HG02623 (cell line): Measurements from ENCODE around the gene POLR2M.

Source experiments
- ATAC-seq: cut with Tn5 transposase; IDR thresholded peaks from one replicate; pipeline ENCODE4 v1.9.1; 2021; ENCODE audit warnings: moderate library complexity; ENCODE audit not compliant: unreplicated experiment

The POLR2M gene

DNA sequence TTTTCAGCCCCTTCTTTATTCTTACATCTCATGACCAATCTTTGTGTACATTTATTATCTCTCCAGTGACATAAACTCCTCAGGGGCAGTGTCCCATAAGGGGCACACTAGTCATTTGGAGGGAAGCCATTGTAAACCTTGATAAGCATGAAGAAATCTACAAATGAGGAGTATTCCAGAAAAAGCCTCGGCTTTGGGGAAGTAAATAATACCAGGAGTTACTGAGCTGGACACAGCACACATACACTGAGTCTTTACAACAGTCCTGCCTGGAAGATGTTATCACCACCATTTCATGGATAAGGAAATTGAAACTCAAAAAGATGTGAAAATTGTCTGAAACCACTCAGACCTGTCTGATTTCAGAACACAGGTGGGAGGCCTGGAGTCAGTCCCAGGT is 15.4 kb upstream of the POLR2M start:
- no peak for ATAC-seq

DNA sequence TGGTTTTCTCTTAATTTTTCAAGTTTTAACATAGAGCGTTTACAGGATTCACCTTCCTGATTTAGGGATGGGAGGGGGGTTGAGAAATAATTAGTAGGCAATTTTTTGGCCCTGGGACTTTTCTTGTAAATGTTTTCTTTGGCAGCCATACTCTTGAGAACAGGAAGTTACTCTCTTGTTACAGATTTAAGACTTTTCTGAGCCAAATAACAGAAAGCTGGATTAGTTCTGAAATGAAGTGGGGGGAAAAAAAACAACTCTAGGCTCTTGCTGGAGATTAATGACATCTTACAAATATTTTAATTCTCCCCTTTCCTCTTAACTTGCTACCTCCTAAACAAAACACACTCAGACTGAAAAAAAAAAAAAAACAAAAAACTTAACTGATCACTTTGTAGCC is 13.8 kb upstream of the POLR2M start:
- ATAC-seq: no peak

DNA sequence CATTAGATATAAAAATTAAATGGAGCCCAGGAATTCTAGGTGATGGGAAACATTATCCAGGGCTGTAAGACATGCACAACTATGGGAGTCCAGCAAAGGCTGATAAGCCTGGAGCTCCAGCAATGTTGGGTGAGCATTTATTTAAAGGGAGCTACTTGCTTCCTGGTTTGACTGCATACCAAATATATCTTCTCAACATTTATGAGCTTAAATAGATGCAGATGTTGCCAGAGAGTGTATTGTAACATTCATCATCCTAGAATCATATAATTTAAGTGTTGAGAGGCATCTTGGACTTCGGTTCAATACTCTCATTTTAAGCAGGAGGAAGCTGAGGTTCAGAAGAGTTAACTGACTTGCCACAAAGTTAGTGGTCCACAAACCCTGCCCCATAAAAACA is 12.2 kb upstream of the POLR2M start:
- no peak for ATAC-seq

DNA sequence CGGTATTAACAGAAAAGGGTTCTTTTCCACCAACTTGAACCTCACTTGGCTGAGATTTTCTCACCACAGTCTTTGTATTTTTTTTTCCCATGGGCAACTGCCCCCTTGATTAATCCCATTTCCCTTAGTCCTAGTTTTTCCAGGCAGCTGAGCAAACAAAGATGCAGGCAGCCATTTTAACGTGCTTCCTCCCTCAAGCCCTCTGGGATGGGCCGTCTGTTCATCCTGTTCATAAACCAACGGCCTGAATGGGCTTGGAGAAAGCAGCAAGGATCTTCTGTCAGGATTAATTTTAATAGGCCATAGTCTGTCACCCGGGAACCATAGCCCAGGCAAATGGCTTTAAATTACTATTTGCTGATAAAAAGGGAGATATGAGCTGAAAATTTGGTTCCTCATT is 10.4 kb upstream of the POLR2M start:
- no peak for ATAC-seq

DNA sequence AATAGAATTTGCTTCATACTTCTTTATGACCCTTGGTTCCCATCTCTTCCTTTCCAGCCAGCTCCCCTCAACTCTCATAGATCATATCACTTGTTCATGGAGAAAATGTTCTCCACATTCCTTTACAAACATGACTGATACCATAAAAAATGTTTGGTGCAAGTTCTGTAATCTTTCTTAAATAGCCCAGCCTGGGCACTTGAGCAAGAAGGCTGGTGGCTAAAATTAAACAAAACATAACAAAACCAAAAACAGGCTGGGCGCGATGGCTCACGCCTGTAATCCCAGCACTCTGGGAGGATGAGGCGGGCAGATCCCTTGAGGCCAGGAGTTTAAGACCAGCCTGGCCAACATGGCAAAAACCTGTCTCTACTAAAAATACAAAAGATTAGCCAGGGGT is 8.9 kb upstream of the POLR2M start:
- no peak for ATAC-seq

DNA sequence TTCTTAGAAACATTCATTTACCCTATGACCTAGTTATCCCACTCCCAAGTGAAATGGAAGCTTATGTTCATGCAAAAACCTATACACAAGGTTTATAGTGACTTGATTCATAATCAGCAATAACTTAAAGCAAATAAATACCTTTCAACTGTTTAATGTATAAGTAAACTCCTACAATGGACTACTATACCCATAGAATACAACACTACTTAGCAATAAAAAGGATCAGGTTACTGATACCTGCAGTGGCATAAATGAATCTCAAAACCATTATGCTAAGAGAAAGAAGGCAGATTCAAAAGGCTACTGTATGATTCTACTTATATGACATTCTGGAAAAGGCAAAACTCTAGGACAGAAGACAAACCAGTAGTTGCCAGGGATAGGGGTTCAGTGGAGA is 8.3 kb upstream of the POLR2M start:
- ATAC-seq: no peak

- no peak for ATAC-seq
Measured at GRCh38 chr15:57698991-57699390, 7.5 kb upstream of the POLR2M start.

- ATAC-seq: no peak
Measured at GRCh38 chr15:57703387-57703786, 3.1 kb upstream of the POLR2M start.

- no peak for ATAC-seq
Measured at GRCh38 chr15:57704441-57704840, 2.1 kb upstream of the POLR2M start.

DNA sequence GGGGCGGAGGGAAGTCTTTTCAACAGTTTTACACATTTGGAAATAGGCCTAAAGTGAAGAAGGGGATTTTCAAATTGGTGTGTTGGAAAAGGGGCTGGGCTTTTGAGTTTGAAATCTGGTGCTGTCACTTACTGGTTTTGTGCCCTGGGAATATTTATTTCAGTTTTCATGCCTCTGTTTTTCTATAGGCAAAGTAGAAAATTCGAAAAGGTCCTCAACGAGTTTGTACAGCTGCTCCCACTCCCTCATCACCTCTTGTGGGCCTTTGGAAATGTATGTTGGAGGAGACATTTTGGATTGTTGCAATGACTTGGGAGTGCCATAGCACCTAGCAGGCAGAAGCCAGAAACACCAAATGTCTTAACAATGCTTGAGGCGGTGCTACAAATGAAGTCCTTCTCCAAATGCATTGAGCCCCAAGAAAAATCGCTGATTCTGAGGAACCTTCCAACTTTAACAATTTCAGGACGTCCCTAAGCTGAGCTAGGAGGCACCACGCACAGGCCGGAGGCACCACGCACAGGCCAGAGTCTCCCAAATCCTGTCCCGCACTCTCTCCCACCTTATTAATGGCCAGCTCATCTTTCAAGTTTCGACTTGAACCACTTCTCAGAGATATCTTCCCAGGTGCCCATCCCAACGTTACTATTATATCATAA is 639 bp upstream of the POLR2M start:
- ATAC-seq: no peak

DNA sequence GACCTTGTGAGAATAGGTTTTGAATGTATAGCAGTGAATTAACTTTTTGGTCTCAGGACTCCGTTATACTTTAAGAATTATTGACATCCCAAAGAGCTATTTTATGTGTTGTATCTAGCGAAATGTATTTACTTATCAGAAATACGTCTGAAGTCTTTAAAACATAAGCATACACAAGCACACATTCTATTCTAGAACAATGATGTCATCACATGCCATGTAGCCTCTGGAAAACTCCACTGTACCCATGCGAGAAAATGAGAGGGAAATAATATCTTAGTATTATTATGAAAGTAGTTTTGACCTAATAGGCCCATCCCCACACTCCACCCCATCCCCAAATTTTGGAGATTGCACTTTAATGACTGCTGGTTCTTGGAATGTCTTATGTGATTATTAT is 1.5 kb downstream of the POLR2M start:
- no peak for ATAC-seq

DNA sequence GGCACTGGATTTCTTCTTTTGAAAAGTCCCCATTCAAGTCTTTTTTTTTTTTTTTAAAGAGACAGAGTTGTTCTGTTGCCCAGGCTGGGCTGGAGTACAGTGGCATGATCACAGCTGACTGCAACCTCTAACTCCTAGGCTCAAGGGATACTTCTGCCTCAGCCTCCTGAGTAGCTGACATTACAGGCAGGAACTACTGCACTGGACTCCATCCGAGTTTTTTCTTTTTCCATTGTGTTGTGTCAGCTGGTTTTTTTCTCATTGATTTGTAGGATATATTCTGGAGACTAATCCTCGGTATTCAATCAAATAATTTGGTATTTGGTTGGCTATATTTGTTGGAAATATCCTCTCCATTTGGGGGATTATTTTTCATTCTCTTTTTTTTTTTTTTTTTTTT is 11.8 kb downstream of the POLR2M start:
- ATAC-seq: no peak

- no peak for ATAC-seq
Measured at GRCh38 chr15:57720867-57721266, 14.4 kb downstream of the POLR2M start.

GRCh38 chr15:57726411-57726810 is 19.9 kb downstream of the POLR2M start:
- ATAC-seq: no peak

DNA sequence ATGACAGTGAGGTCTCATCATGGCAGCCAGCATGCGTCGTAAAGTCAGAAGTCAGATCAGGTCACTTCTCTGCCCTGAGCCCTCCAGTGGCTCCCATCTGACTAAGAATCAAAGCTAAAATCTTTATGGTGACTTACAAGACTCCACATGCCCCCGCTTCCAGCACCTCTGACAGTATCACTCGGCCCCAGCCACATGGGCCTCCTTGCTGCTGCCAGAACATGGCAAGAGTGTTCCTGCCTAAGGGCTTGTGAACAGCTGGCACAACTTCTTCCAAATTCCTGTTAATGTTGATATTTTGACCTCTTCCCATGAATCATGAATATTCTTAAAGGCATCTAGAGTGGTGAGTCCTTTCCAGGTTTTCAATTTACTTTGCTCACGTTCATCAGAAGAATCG is 20.5 kb downstream of the POLR2M start:
- no peak for ATAC-seq

- no peak for ATAC-seq
Measured at GRCh38 chr15:57728436-57728835, 21.9 kb downstream of the POLR2M start.

DNA sequence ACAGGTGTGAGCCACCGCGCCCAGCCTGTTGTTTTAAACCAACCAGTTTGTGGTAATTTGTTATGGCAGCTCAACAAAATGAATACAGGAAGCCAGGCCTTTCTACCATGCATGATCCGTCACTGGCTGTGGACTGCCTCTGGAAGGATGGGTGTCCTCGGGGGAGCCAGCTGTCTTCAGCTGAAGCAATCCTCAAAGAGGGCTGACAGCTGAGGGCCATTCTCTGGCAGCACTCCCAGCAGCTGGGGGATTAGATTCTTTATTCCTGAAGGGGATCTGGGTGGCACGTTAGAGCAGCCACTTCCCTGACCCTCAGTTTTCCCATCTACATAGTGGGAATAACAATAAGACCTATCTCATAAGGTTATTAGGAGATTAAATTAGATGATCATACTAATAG is 24.4 kb downstream of the POLR2M start:
- no peak for ATAC-seq

GRCh38 chr15:57731530-57732103 is 25.1 kb downstream of the POLR2M start:
- ATAC-seq: no peak

- no peak for ATAC-seq
Measured at GRCh38 chr15:57732526-57733331, 26.2 kb downstream of the POLR2M start.

DNA sequence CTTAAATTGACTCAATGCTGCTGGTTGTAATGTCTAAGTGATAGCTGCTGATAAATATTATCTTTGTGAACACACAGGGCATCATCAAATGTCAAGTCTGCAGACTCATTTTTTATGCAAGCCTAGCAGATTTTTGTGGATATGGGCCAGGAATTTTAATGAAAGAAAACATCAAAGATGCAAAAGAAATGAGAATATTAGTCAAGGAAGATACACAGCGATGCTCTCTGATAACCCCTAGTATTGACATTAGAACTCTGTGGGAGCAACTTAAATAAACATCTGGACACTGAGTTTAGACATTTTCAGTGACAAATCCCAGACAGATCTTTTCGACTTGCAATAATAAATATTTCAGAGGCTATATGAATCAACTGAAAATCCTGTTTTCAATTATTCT is 28.3 kb downstream of the POLR2M start:
- no peak for ATAC-seq

- ATAC-seq: no peak
Measured at GRCh38 chr15:57735431-57735830, 28.9 kb downstream of the POLR2M start.

- no peak for ATAC-seq
Measured at GRCh38 chr15:57735891-57736290, 29.4 kb downstream of the POLR2M start.
